GM21447 (cell line): ENCODE measurements around the gene COL28A1.
A peak's percentile ranks its signal among the peaks of the same experiment; 100 is the strongest.

Experiments used
- ATAC-seq: cut with Tn5 transposase; IDR thresholded peaks from one replicate; pipeline ENCODE4 v1.9.1; 2021; ENCODE audit not compliant: unreplicated experiment

COL28A1 gene

GRCh38 chr7:7344583-7344982, 191.1 kb downstream of the COL28A1 start:
- no peak for ATAC-seq

- ATAC-seq = no peak
Measured at GRCh38 chr7:7335909-7336308, 199.8 kb downstream of the COL28A1 start.

DNA sequence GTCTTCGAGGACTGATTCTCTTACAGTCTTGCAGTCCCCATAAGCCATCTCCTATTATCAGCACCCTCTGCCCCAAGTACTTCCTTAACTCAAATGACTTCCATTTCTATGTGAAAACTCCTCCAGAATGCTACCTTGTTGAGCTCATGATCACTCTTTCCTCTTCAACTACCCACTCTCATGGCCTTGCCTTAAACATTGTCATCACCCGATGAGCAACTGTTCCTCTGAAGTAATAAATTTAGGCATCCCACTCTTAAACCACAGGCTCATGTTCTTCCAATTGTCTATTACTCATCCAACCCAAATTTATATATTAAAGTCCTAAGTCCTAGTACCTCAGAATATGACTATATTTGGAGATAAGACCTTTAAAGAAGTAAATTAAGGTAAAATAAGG, 200.5 kb downstream of the COL28A1 start:
- no peak for ATAC-seq

GRCh38 chr7:7333610-7334009, 202.1 kb downstream of the COL28A1 start:
- ATAC-seq = no peak

GRCh38 chr7:7331523-7331922, 204.2 kb downstream of the COL28A1 start:
- no peak for ATAC-seq

GRCh38 chr7:7330997-7331396, 204.7 kb downstream of the COL28A1 start:
- no peak for ATAC-seq

DNA sequence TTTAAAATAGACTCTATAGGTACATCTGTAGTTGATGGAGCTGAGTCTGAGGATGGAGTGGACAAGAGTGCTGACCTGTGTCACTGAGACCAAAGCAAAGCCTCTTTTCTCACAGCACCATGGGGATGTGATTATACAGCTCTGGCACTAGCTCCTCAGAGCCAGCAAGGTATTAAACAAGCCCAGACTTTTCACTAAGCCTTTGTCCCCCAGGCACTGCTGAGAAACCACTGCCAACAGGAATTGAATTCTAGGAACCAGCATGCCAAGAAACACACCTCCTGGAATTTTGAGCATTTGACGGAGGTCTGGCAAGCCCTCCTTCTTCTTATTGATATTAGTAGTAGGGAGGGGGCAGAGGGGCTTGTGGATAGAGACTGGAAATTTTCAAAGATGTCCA, 206.3 kb downstream of the COL28A1 start:
- ATAC-seq = no peak

GRCh38 chr7:7327423-7327822, 208.2 kb downstream of the COL28A1 start:
- no peak for ATAC-seq

- no peak for ATAC-seq
Measured at GRCh38 chr7:7324698-7325097, 211.0 kb downstream of the COL28A1 start.

GRCh38 chr7:7323921-7324320, 211.8 kb downstream of the COL28A1 start:
- no peak for ATAC-seq

DNA sequence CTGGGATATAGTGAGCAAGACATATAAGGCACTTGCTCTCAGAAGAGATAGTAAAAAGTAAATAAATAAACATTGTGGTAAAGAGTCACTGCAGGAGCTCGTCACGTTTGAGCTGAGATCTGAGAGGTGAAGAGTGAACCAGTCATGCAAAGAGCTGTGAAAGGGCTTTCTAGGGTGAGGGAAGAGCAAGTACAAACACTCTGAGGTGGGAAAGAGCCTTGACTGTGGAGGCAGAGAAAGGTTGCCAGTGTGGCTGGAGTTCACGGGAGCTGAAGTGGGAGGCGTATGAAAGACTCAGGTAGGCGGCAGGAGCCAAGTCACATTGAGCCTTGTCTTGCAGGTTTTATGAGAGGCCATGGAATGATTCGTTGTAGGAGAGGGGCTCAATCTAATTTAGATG, 212.3 kb downstream of the COL28A1 start:
- ATAC-seq = peak; percentile 74

- ATAC-seq = peak; percentile 88
Measured at GRCh38 chr7:7321681-7322080, 214.0 kb downstream of the COL28A1 start.

- no peak for ATAC-seq
Measured at GRCh38 chr7:7318601-7319000, 217.1 kb downstream of the COL28A1 start.

- ATAC-seq = no peak
Measured at GRCh38 chr7:7317850-7318249, 217.8 kb downstream of the COL28A1 start.

- no peak for ATAC-seq
Measured at GRCh38 chr7:7315851-7316250, 219.8 kb downstream of the COL28A1 start.

GRCh38 chr7:7312323-7312722, 223.3 kb downstream of the COL28A1 start:
- ATAC-seq = no peak

GRCh38 chr7:7311001-7311400, 224.7 kb downstream of the COL28A1 start:
- ATAC-seq = no peak

- ATAC-seq = no peak
Measured at GRCh38 chr7:7309203-7309602, 226.5 kb downstream of the COL28A1 start.
